HG03442 (cell line): ENCODE measurements around the gene IPO13.
A peak's percentile ranks its signal among the peaks of the same experiment; 100 is the strongest.

Experiments used
- ATAC-seq: cut with Tn5 transposase; IDR thresholded peaks from one replicate; pipeline ENCODE4 v1.9.1; 2021; ENCODE audit warnings: mild to moderate bottlenecking, moderate library complexity; ENCODE audit not compliant: unreplicated experiment

IPO13 gene

DNA sequence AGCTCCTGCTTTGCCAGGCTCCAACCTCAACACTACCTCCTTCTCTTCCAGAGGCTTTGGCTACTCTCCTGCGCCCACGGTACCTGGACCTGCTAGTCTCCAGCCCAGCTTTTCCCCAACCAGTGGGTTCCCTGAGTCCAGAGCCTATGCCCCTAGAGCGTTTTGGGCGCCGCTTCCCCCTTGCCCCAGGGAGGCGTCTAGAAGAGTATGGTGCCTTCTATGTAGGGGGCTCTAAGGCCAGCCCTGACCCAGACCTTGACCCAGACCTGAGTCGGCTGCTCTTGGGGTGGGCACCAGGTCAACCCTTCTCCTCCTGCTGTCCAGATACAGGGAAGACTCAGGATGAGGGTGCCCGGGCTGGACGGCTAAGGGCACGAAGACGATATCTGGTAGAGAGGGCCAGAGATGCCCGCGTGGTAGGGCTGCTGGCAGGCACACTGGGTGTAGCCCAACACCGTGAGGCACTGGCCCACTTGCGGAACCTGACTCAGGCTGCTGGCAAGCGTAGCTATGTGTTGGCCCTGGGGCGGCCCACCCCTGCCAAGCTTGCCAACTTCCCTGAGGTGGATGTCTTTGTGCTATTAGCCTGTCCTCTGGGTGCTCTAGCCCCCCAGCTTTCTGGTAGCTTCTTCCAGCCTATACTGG, 24.7 kb downstream of the IPO13 start:
- no peak for ATAC-seq

DNA sequence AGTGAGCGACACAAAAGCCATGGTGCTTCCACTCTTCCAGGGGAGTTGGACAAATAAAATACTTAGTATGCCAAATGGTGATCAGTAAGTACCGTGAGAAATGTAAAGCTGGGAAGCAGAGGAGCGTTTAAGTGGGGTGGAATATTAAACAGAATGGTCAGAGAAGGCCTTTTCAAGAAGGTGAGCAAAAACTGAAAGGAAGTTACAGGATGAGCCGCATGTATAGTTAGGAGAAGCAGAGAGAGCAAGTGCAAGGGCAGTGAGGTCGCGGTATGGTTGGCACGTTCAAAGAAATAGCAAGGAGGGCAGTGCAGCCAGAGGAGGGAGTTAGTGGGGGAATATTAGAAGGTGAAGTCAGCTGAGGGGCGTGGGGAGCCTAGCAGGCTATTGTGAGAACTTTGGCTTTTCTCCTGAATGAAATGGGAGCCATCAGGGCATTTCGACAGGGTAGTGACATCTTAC, 27.3 kb downstream of the IPO13 start:
- ATAC-seq = no peak

DNA sequence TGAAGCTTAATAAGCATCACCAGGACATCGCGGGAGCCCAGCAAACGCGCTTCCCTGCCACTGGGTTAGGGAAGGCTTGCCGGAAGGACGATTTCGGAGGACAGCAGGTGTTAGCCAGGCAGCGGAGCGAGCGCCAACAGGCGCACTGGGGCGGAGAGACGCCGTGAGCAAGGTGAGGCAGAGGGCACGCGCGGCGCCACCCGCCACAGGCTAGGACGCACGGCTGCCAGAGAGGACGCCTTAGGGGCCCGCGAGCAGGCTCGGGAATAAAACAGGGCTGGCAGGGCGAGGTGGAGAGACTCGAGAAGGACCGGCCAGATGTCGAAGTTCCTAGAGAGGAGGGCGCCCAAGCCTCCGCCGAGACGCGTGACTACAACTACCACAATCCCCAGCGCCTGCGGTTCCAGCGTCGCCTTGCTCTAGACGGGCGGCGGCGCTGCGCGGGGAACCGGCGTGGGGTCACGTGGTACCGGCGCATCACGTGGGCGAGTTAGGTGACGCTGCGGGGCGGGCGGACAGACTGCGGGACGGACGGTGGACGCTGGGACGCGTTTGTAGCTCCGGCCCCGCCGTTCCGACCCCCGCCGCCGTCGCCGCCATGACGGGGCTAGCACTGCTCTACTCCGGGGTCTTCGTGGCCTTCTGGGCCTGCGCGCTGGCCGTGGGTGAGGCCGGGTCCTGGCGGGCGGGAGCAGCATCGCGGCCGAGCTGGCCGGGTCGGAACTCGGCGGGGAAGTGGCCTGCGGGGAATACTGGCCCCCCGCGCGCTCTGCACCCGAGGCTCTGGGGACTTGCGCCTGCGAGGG, 27.9 kb downstream of the IPO13 start, which contains the start of gene ATP6V0B:
ATP6V0B (plus strand) TSS at position 518 of the 806 bp plus-strand sequence; CDS start at position 599, 81 bp downstream.
- ATAC-seq = peak; percentile 61

DNA sequence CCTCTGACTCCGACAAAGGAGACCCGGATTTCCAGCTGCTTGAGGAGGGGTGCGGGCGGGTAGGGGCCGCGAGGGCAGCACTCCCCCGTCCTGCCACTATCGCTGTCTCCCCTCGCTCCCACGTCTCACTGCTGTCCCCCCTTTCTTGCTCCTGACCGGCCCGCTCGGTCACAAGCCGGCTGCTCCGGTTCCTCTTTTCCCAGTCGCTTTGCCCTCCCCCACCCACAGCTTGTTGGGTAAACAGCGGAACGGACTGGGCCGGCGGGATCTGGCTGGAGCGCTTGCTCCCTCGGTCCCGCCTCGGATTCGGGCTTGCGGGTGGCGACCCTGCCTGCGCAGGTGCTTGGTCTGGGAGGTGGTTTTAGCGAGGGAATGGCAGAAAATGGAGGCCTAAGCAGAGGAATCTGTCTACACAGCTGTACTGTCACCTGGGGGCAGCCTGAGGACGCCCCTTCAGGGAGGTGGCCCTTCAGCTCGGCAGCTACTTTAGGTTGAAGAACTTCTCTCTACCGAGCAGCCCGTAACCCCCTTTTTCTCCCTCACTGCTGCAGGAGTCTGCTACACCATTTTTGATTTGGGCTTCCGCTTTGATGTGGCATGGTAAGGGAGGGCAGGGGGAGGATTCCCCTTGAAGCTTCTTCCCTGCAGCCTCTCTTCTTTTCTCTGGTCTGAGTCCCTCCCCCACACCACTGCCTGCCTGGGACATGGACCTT, 28.7 kb downstream of the IPO13 start:
- no peak for ATAC-seq

DNA sequence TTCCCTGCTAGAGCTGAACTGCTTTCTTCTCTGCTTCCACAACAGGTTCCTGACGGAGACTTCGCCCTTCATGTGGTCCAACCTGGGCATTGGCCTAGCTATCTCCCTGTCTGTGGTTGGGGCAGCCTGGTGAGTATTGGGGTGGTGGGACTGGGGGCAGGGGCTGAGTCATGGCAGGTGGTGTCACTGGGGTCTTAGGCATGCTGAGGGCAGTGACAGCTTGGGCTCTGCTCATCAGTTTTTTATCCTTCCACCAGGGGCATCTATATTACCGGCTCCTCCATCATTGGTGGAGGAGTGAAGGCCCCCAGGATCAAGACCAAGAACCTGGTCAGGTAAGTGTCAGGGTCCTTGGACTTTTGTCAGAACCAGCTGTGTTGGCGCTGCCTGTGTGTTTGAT, 29.3 kb downstream of the IPO13 start:
- ATAC-seq = no peak

DNA sequence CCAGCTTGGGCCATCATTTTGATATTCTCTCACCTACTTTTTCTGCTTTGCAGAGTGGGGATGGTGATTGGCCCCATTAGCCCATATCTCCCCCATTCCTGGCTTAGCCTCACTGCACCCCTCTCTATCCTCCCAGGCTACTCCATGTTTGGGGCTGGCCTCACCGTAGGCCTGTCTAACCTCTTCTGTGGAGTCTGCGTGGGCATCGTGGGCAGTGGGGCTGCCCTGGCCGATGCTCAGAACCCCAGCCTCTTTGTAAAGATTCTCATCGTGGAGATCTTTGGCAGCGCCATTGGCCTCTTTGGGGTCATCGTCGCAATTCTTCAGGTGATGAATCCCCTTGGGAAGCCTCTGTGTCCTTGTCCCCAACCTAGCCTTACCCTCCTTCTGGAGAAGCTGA, 30.1 kb downstream of the IPO13 start:
- ATAC-seq = no peak

DNA sequence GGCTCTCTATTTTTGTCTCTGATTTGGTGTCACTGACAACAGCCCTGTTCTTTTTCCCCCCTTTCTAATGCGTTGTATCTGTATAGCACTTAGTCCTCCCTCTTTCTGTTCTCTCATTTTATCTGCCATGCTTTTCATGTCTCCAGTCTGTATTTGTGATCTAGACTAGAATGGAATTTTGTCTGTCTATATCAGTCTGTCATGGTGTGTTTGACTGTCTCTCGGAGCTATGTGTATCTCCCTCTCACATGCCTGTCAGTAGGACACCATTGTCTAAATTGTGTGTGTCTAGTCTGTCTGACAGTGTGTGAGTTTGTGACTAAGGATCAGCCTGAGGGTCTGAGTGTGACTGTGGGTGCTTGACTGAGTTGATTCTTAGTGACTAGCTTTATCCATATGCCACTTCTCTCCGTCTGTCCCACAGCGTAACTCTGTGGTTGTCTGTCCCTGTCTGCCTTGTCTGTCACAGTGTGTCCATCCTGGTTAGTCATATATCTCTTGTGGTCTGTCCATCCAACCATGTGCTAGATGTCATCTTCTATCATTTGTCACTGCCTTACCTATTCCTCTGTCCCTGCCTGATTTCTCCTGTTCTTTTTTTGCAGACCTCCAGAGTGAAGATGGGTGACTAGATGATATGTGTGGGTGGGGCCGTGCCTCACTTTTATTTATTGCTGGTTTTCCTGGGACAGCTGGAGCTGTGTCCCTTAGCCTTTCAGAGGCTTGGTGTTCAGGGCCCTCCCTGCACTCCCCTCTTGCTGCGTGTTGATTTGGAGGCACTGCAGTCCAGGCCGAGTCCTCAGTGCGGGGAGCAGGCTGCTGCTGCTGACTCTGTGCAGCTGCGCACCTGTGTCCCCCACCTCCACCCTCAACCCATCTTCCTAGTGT, 30.9 kb downstream of the IPO13 start:
- no peak for ATAC-seq

DNA sequence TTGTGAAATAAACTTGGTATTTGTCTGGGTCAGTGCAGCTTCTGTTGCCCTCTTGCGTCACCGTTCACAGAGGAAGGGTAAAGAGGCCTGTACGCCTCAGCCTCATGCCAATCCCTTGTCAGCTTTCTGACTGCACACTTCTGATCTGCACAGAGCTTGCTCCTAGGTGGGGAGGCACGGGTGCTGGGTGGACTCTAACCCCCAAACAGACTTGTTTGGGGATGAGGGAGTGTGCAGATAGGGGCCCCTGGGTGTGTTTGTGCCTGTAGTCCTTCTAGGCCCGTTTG, 31.5 kb downstream of the IPO13 start:
- no peak for ATAC-seq

DNA sequence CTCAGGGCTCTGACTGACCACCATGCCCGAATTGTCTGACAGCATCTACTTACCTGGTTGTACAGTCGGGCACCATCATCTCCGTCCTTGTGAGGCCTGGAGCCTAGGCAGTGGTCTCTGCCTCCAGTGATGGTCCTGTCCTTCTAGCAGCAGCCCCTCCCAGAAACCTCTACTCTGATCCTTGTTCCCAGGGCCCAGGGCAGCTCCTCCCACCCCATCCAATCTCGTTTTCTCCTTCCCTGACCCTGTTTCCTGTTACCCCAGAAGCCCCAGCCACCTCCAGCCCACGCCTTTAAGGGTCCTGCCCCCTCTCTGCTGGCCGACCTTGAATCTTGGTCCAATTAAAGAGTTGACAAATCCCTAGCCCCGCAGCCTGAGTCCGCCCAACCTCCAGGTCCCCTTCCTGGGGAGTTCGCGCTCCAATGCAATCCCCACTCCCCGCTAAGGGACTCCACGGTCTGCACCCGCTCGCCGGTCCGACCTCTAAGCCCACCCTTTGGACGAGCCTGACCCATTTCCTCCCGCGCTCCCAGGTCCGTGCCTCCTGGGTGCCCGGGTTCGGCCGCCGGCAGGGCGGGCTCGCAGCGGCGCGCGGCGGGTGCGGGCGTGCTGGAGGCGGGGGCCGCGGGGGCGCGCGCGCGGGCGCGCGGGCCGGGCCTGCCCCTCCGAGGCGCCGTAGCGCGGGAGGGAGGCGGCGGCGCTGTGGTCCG, 32.0 kb downstream of the IPO13 start, which contains the start of gene B4GALT2:
B4GALT2 (plus strand) TSS at position 660 of the 710 bp plus-strand sequence. CDS start 1,951 bp downstream, outside the sequence.
- no peak for ATAC-seq

DNA sequence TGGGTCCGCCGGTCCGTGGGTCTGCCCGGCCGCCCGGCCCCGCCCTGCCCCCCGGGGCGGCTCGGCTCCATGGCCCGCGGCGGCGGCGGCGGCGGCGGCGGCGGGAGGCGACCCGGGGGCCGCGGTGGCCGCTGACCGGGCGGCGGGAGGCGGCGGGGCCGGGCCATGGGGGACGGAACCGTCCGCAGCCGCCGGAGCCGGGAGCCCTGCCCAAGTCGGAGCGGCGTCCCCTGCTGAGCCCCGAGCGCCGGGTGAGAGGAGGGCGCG, 32.4 kb downstream of the IPO13 start:
- no peak for ATAC-seq

DNA sequence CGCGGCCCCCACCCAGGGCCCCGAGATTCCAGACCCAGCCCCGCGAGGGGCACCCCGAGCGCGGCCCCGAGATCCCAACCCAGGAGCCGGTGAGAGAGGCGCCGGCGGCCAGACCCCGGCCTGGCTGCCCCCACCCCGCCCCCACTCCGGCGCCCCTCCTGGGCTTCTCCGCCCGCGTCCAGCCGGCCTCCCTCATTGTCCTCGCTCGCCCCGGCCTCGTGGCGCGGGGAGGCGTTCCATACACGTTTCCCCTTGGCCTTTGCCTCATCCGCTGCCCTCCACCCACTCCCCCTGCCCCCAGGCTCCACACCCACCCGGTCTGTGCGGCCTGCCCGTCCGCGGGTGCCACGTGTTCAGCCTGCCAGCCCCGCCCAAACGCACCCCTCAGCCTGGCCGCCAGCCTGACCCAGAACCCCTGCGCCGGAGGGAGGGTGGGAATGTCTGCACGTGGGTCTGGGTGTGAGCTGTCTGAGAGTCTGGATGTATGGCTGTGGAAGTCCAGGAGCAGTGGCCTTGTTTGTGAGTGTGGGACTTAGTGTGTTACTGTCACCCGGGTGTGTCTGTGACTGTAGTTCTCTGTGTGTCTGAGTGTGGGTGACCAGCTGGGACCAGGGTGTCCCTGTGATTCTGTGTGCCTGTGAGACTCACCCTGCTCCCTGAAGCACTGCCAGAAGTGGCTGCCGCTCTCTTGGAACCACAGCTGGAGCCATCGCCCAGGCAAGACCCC, 32.9 kb downstream of the IPO13 start:
- no peak for ATAC-seq

DNA sequence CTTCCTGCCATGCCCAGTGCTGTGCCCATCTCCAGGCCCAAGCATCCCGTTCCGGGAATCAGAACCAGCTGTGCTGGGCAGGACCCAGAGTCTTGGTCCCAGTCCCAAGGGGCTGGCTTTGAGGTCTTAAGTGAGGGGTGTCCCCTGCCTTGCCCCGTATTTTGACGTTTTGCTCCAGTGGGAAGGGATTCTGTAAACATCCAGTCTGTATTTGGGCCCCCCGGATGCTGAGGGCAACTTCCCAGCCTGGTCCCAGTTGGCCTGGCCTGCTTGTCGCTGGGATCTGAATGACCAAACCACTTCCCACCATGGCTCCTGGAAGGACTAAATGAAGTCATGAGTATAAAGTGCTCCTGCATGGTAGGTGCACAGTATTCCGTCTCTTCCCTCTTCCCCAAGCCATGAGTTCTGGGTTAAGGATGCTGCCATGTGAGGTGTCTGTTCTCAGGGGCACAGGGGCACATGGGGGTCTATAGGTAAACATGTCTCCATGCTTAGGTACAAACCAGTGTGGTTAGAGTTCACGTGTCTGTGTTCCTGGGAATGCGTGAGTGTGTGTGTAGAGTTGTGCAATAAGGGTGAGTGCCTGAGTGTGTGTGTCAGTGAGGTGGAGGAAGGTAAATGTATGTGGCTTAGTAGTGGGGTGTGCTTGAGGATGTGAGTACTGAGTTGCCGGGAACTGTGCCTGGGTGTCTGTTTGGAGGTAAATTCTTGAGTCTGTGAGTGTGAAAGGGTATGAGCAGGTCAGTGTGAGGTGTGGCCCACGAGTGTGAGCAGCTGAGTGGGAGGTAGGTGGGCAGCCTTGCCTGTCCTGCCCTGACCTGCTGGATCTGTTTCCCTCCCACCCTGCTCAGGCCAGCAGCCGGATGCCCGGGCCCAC, 33.7 kb downstream of the IPO13 start:
- no peak for ATAC-seq

DNA sequence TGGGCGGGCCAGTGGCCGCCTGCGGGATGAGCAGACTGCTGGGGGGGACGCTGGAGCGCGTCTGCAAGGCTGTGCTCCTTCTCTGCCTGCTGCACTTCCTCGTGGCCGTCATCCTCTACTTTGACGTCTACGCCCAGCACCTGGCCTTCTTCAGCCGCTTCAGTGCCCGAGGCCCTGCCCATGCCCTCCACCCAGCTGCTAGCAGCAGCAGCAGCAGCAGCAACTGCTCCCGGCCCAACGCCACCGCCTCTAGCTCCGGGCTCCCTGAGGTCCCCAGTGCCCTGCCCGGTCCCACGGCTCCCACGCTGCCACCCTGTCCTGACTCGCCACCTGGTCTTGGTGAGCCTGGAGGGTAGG, 34.4 kb downstream of the IPO13 start:
- ATAC-seq = no peak

DNA sequence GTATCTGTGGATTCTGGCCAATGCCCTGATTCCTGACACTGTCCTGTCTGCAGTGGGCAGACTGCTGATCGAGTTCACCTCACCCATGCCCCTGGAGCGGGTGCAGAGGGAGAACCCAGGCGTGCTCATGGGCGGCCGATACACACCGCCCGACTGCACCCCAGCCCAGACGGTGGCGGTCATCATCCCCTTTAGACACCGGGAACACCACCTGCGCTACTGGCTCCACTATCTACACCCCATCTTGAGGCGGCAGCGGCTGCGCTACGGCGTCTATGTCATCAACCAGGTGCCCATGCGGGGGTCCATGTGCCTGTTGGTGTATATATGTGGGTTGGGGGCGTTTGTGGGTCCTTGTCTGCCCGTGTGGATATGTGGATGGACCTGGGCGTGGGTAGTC, 34.9 kb downstream of the IPO13 start:
- ATAC-seq = no peak

DNA sequence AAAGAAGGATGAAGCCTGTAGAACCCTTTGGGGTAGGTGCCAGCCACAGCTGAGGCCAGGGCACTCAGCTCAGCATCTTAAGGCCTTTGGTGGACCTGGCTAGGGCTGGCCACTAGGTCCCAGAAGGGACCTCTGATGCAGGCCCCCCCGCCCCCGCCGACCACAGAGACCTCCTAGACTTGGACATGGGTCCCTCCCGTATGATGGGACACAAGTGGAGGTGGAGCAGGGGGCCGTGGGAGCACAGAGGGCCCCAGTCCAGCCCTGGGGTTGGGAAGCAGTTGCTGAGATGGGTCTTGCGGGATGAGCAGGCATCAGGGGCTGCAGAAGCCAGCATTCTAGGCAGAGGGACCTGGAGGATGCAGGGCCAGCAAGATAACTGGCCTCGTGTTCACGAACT, 35.5 kb downstream of the IPO13 start:
- no peak for ATAC-seq

DNA sequence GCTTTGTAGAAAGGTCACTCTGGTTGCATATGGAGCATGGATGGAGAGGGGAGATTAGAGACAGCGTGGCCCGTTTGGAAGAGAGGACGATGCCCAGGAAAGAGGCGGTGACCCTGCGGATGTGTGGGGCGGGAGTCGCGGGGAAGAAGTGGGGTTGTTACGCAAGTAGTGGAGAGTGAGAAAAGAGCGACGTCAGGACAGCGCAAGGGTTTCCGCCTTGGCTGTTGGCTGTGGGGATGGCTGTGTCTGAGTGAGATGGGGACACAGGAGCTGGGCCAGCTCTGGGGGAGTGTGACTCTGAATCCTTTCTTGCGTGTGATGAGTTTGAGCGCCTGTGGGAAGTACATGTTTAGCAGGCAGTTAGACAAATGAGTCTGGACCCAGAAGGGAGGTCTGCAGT, 36.1 kb downstream of the IPO13 start:
- ATAC-seq = no peak

DNA sequence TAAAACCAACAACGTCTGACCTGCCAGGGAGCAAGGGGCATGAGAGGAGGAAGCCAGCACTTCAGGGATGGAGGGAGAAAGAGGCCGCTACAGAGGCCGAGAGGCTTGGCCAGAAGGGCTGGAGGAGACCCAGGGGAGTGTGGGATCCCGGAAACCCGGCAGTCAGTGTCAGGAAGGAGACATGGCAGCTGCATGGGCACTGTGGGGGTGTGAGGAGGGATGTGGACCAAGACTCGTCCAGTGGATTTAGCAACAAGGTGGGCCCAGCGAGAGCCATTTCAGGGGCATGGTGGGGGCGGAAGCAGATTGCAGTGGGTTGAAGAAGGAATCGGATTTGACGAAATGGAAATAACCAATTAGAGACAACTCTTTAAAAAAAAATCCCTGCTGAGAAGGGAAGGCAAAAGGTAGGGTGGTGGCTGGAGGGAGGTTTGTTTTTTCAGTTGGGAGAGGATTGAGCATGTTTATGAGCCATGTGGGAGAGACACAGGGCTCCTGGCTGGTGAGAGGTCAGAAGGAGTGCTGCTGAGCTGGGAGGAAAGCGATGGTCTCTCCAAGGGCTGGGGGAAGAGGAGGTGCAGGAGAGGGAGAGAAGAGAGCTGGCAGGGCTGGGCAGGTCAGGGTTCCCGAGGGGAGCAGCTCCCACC, 36.6 kb downstream of the IPO13 start:
- ATAC-seq = no peak

DNA sequence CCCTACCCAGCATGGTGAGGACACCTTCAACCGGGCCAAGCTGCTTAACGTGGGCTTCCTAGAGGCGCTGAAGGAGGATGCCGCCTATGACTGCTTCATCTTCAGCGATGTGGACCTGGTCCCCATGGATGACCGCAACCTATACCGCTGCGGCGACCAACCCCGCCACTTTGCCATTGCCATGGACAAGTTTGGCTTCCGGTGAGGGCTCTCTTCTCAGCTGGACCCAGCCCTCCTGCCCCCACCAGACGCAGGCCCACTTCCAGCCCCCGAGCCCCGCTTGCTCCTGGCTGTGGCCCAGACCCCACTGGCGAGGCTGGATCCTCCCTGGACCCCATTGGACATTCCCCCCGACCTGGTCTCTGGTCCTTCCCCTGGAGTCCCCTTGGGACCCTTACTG, 38.1 kb downstream of the IPO13 start:
- ATAC-seq = no peak
